ENCODE data around the gene GTF2F2.

GTF2F2 gene

DNA sequence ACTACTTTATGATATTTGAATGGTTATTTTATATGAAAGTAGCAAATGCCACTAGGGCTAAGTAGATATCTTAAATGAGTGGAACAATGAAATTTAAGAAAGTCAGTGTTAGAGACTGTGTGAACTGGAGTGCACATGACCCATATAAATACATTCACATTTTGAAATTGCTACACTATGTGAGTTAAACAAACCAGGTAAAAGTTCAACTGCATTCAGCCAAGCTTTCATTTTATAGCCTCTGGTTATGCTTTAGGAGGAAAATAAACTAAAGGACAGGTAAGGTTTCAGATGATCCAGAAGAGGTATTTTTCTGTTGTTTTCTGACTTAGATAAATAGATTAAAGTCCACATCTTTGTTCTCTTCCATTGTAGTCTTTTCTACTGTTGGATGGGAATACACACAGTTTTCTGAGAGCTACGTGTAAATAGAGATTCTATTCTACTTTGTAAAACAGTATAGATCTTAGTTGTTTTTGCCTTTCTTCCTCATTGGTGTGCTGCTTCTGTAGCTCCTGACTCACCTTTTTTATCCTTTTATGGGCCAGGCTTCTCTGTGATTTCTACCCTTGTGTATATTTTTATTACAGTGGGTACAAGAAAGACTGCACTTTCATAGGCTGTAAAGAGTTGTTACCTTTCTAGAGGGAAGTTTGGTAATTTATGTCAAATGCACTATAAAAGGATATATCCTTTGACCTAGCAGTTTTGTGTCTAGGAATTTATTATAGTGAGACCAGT is 135.1 kb downstream of the GTF2F2 start:
- no peak overlapping the region for H3K27ac ChIP-seq (ENCODE audit: low read depth, low read length, severe bottlenecking)
- no peak overlapping the region for H3K4me3 ChIP-seq (ENCODE audit: extremely low read depth, insufficient read depth, low read length, poor library complexity, severe bottlenecking)
- peaks cover 19% of the 10 kb centered on the region for H3K36me3 ChIP-seq (ENCODE audit: control insufficient read depth, insufficient read depth, low read length)
- no peaks in the 10 kb centered on the region for H3K9me3 ChIP-seq (ENCODE audit: control insufficient read depth, low read length)
- H3K4me1 ChIP-seq (ENCODE audit: control insufficient read depth, insufficient read depth, low read length, poor library complexity, severe bottlenecking) = peaks cover 3% of the 10 kb centered on the region
- WGBS, 2 experiments (ENCODE audit: insufficient coverage in 2 of 2) = no CpG with 5 or more reads among the region's 1 CpG

DNA sequence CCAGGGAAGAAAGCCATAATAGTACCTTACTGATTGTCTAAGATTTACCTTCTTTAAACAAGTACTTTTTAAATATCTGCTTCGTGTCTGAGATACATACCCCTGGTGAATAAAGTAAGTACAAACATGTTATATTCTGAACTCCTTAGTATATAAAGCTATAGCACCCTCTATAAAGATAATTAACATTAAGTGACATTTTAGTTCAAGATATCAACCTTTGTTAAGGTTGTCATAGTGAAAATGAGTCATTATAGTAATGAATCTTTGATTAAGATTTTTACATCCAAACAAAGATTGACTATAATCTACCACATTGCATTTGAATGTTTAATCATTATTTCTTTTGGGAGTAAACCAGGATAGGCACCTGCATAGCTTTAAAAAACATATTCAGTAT is 135.9 kb downstream of the GTF2F2 start:
- peaks cover 19% of the 10 kb centered on the region for H3K36me3 ChIP-seq (ENCODE audit: control insufficient read depth, insufficient read depth, low read length)
- WGBS, 2 experiments (ENCODE audit: insufficient coverage in 2 of 2) = no CpG with 5 or more reads among the region's 1 CpG
- H3K4me1 ChIP-seq (ENCODE audit: control insufficient read depth, insufficient read depth, low read length, poor library complexity, severe bottlenecking) = peaks cover 3% of the 10 kb centered on the region
- H3K4me3 ChIP-seq (ENCODE audit: extremely low read depth, insufficient read depth, low read length, poor library complexity, severe bottlenecking) = no peak overlapping the region
- H3K9me3 ChIP-seq (ENCODE audit: control insufficient read depth, low read length) = no peaks in the 10 kb centered on the region
- H3K27ac ChIP-seq (ENCODE audit: low read depth, low read length, severe bottlenecking) = no peak overlapping the region

GRCh38 chr13:45257638-45258333 is 137.5 kb downstream of the GTF2F2 start:
- Histone ChIP-seq H3K4me1 (ENCODE audit: control insufficient read depth, insufficient read depth, low read length, poor library complexity, severe bottlenecking) (peaks cover 3% of the 10 kb centered on the region), H3K4me3 (ENCODE audit: extremely low read depth, insufficient read depth, low read length, poor library complexity, severe bottlenecking) (no peak overlapping the region), H3K9me3 (ENCODE audit: control insufficient read depth, low read length) (no peaks in the 10 kb centered on the region), H3K27ac (ENCODE audit: low read depth, low read length, severe bottlenecking) (no peak overlapping the region), H3K36me3 (ENCODE audit: control insufficient read depth, insufficient read depth, low read length) (peaks cover 23% of the 10 kb centered on the region)
- WGBS, 2 experiments (ENCODE audit: insufficient coverage in 2 of 2) = 92 to 95% methylated on average over 2 to 4 of the region's 4 CpGs

DNA sequence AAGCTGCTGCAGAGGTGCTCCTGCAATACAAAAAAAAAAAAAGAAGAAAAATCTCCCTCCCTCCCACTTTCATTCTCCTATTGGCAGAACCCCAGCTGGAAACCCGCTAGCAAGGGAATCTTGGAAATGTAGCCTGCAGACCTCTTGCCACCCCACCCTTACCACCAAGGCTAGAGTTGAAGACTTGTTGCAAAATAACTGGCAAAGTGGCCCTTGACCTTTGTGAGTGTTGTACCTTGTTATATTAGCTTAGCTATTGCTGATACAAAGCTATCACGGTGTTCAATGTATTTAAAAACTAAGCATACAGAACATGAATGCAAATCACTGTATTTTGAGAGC is 138.0 kb downstream of the GTF2F2 start:
- 80% methylated on average over 1 of the region's 2 CpGs; no CpG with 5 or more reads in 1 of the 2 experiments for WGBS, 2 experiments (ENCODE audit: insufficient coverage in 2 of 2)
- H3K27ac ChIP-seq (ENCODE audit: low read depth, low read length, severe bottlenecking) = no peak overlapping the region
- H3K9me3 ChIP-seq (ENCODE audit: control insufficient read depth, low read length) = no peaks in the 10 kb centered on the region
- H3K36me3 ChIP-seq (ENCODE audit: control insufficient read depth, insufficient read depth, low read length) = peaks cover 22% of the 10 kb centered on the region
- peaks cover 3% of the 10 kb centered on the region for H3K4me1 ChIP-seq (ENCODE audit: control insufficient read depth, insufficient read depth, low read length, poor library complexity, severe bottlenecking)
- no peak overlapping the region for H3K4me3 ChIP-seq (ENCODE audit: extremely low read depth, insufficient read depth, low read length, poor library complexity, severe bottlenecking)

- Histone ChIP-seq H3K4me3 (ENCODE audit: extremely low read depth, insufficient read depth, low read length, poor library complexity, severe bottlenecking) (no peak overlapping the region), H3K27ac (ENCODE audit: low read depth, low read length, severe bottlenecking) (no peak overlapping the region)
- no CpG with 5 or more reads among the region's 5 CpGs for WGBS, 2 experiments (ENCODE audit: insufficient coverage in 2 of 2)
These were observed 146.9 kb downstream of the GTF2F2 start for GRCh38 chr13:45267215-45267614.

DNA sequence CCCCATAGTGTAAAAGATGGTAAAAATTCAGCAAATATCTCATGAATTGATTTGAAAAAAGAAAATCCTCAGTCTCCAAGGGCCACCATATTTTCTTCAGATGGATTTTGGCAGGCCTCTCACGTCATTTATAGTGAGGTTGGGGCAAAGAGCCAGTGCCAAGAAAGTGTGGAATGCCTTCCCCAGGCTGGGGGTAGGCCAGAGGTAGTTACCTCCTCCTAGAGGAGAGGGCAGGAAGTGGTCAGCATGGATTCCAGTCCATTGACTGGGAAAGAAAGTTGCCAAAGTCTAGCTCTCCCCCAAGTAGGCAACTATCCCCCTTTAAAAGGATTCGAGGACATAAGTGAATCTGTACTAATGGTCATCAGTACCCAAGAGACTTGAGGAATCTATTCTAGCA is 148.9 kb downstream of the GTF2F2 start:
- Histone ChIP-seq H3K9me3 (ENCODE audit: control insufficient read depth, low read length) (no peaks in the 10 kb centered on the region), H3K36me3 (ENCODE audit: control insufficient read depth, insufficient read depth, low read length) (peaks cover 6% of the 10 kb centered on the region), H3K4me1 (ENCODE audit: control insufficient read depth, insufficient read depth, low read length, poor library complexity, severe bottlenecking) (no peaks in the 10 kb centered on the region), H3K4me3 (ENCODE audit: extremely low read depth, insufficient read depth, low read length, poor library complexity, severe bottlenecking) (no peak overlapping the region), H3K27ac (ENCODE audit: low read depth, low read length, severe bottlenecking) (no peak overlapping the region)
- WGBS, 2 experiments (ENCODE audit: insufficient coverage in 2 of 2) = 90% methylated on average over 1 of the region's 2 CpGs; no CpG with 5 or more reads in 1 of the 2 experiments

More at GRCh38 chr13:45267215-45267614, 146.9 kb downstream of the GTF2F2 start:
- H3K4me1 ChIP-seq (ENCODE audit: control insufficient read depth, insufficient read depth, low read length, poor library complexity, severe bottlenecking) = no peaks in the 10 kb centered on the region
- no peaks in the 10 kb centered on the region for H3K9me3 ChIP-seq (ENCODE audit: control insufficient read depth, low read length)
- peaks cover 16% of the 10 kb centered on the region for H3K36me3 ChIP-seq (ENCODE audit: control insufficient read depth, insufficient read depth, low read length)

GRCh38 chr13:45276913-45277312 is 156.6 kb downstream of the GTF2F2 start:
- no peak overlapping the region for H3K27ac ChIP-seq (ENCODE audit: low read depth, low read length, severe bottlenecking)
- peaks cover 17% of the 10 kb centered on the region for H3K36me3 ChIP-seq (ENCODE audit: control insufficient read depth, insufficient read depth, low read length)
- H3K4me1 ChIP-seq (ENCODE audit: control insufficient read depth, insufficient read depth, low read length, poor library complexity, severe bottlenecking) = no peaks in the 10 kb centered on the region
- H3K9me3 ChIP-seq (ENCODE audit: control insufficient read depth, low read length) = peaks cover 6% of the 10 kb centered on the region
- WGBS, 2 experiments (ENCODE audit: insufficient coverage in 2 of 2) = 93 to 100% methylated on average over 3 of the region's 3 CpGs
- no peak overlapping the region for H3K4me3 ChIP-seq (ENCODE audit: extremely low read depth, insufficient read depth, low read length, poor library complexity, severe bottlenecking)

GRCh38 chr13:45278096-45278645 is 157.9 kb downstream of the GTF2F2 start:
- H3K36me3 ChIP-seq (ENCODE audit: control insufficient read depth, insufficient read depth, low read length) = peaks cover 17% of the 10 kb centered on the region
- no peak overlapping the region for H3K4me3 ChIP-seq (ENCODE audit: extremely low read depth, insufficient read depth, low read length, poor library complexity, severe bottlenecking)
- H3K4me1 ChIP-seq (ENCODE audit: control insufficient read depth, insufficient read depth, low read length, poor library complexity, severe bottlenecking) = no peaks in the 10 kb centered on the region
- 94 to 100% methylated on average over 3 of the region's 3 CpGs for WGBS, 2 experiments (ENCODE audit: insufficient coverage in 2 of 2)
- peaks cover 6% of the 10 kb centered on the region for H3K9me3 ChIP-seq (ENCODE audit: control insufficient read depth, low read length)
- H3K27ac ChIP-seq (ENCODE audit: low read depth, low read length, severe bottlenecking) = no peak overlapping the region

GRCh38 chr13:45280011-45280410 is 159.7 kb downstream of the GTF2F2 start:
- no peak overlapping the region for H3K4me3 ChIP-seq (ENCODE audit: extremely low read depth, insufficient read depth, low read length, poor library complexity, severe bottlenecking)
- H3K9me3 ChIP-seq (ENCODE audit: control insufficient read depth, low read length) = peaks cover 6% of the 10 kb centered on the region
- 88 to 94% methylated on average over 5 to 6 of the region's 7 CpGs for WGBS, 2 experiments (ENCODE audit: insufficient coverage in 2 of 2)
- no peak overlapping the region for H3K27ac ChIP-seq (ENCODE audit: low read depth, low read length, severe bottlenecking)
- peaks cover 18% of the 10 kb centered on the region for H3K36me3 ChIP-seq (ENCODE audit: control insufficient read depth, insufficient read depth, low read length)
- no peaks in the 10 kb centered on the region for H3K4me1 ChIP-seq (ENCODE audit: control insufficient read depth, insufficient read depth, low read length, poor library complexity, severe bottlenecking)

DNA sequence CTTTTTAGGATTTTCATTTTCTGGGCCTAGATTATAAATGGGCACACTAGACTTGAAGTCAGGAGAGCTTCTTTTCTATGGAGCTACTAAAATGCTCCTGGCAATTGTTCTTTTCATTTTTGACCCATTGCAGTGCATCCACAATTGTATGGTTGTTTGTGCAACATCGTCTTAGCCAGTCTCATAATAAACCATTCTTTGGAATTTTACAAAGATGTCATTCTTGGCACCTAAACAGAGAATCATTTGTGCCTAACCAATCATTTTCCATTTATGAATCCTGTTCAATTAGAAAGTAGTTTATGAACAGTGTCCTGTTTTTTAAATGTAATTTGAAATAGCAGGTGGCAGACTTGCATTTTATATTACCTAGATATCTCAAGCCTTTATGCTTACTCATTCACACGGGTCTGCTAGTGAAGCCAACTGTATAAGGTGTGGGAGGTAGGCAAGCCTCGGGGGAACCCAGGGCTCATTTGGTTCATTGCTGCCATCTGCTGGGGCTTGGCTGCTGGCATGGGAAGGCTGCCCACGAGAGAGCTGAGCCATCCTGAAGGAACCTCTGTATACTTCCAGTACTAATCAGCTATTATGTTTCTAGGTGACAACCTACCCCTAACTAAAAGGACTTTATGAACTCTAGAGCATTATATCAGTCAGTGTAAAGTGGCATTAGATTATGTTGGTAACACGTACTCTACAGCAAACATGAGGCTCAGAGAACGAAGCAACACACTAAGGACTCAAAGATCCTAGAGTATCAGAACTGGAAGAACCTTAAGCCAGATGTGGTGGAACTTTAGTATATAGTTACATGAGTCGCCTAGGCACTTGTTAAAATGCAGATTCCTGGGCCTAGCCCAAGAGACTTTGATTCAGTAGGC is 160.7 kb downstream of the GTF2F2 start:
- peaks cover 6% of the 10 kb centered on the region for H3K9me3 ChIP-seq (ENCODE audit: control insufficient read depth, low read length)
- 53 to 89% methylated on average over 3 to 4 of the region's 7 CpGs for WGBS, 2 experiments (ENCODE audit: insufficient coverage in 2 of 2)

More for the DNA sequence above, 160.7 kb downstream of the GTF2F2 start:
- no peaks in the 10 kb centered on the region for H3K4me1 ChIP-seq (ENCODE audit: control insufficient read depth, insufficient read depth, low read length, poor library complexity, severe bottlenecking)
- H3K4me3 ChIP-seq (ENCODE audit: extremely low read depth, insufficient read depth, low read length, poor library complexity, severe bottlenecking) = no peak overlapping the region
- peaks cover 25% of the 10 kb centered on the region for H3K36me3 ChIP-seq (ENCODE audit: control insufficient read depth, insufficient read depth, low read length)
- H3K27ac ChIP-seq (ENCODE audit: low read depth, low read length, severe bottlenecking) = no peak overlapping the region
